Astrocyte (in vitro differentiated cells and primary cell): ENCODE measurements around the gene KRTAP4-2. TPM values are rescaled to one million over a fixed set of nuclear protein-coding genes. Genes with fewer than 3 reads are reported as not detected.

ENCODE experiments used
- DNase-seq: peaks from one replicate; pipeline ENCODE4 v3.0.0-alpha.2; 2010; ENCODE audit warnings: low read depth
- FAIRE-seq: peaks from 2 replicates; lab custom pipeline; 2011; peaks lifted over from hg19 to GRCh38; lab: Jason Lieb, UNC
- H2AFZ ChIP-seq: 2 replicates; pipeline ENCODE4 v1.6.0; 2012; ENCODE audit warnings: low read depth, low read length, inconsistent platforms
- H3K27ac ChIP-seq: 2 replicates; pipeline ENCODE4 v1.5.1; 2011; ENCODE audit warnings: low read depth, low read length, inconsistent platforms
- H3K27me3 ChIP-seq: 2 replicates; pipeline ENCODE4 v1.6.0; 2011; ENCODE audit warnings: low read length, inconsistent platforms; ENCODE audit not compliant: insufficient read depth
- H3K36me3 ChIP-seq: 2 replicates; pipeline ENCODE4 v1.5.1; 2011; ENCODE audit warnings: low read length, inconsistent platforms; ENCODE audit not compliant: insufficient read depth
- H3K4me1 ChIP-seq: 2 replicates; pipeline ENCODE4 v1.5.1; 2011; ENCODE audit warnings: low read length, inconsistent platforms; ENCODE audit not compliant: insufficient read depth
- H3K4me2 ChIP-seq: 2 replicates; pipeline ENCODE4 v1.6.0; 2012; ENCODE audit warnings: low read length, inconsistent platforms
- H3K4me3 ChIP-seq: 2 replicates; pipeline ENCODE4 v1.5.1; 2011; ENCODE audit warnings: low read depth, mild to moderate bottlenecking, low read length, inconsistent platforms; ENCODE audit not compliant: insufficient read depth
- H3K79me2 ChIP-seq: 2 replicates; pipeline ENCODE4 v1.6.0; 2012; ENCODE audit warnings: mild to moderate bottlenecking, low read length, inconsistent platforms; ENCODE audit not compliant: insufficient read depth
- H3K9ac ChIP-seq: 2 replicates; pipeline ENCODE4 v1.6.0; 2012; ENCODE audit warnings: mild to moderate bottlenecking, low read length, inconsistent platforms
- H3K9me3 ChIP-seq: 2 replicates; pipeline ENCODE4 v1.5.1; 2012; ENCODE audit warnings: low read depth, mild to moderate bottlenecking, low read length, inconsistent platforms; ENCODE audit not compliant: insufficient read depth
- H4K20me1 ChIP-seq: 2 replicates; pipeline ENCODE4 v1.6.0; 2012; ENCODE audit warnings: low read length, inconsistent platforms; ENCODE audit not compliant: insufficient read depth
- H3K27ac Mint-ChIP-seq: one replicate; pipeline ENCODE4 v1.8.0; 2021; ENCODE audit warnings: mild to moderate bottlenecking, mixed read lengths; ENCODE audit not compliant: unreplicated experiment
- H3K27me3 Mint-ChIP-seq: one replicate; pipeline ENCODE4 v1.8.0; 2021; ENCODE audit warnings: low read depth, mixed read lengths; ENCODE audit not compliant: unreplicated experiment
- H3K36me3 Mint-ChIP-seq: one replicate; pipeline ENCODE4 v1.8.0; 2021; ENCODE audit warnings: low read depth, mixed read lengths; ENCODE audit not compliant: unreplicated experiment
- H3K4me1 Mint-ChIP-seq: one replicate; pipeline ENCODE4 v1.8.0; 2021; ENCODE audit warnings: low read depth, mixed read lengths; ENCODE audit not compliant: unreplicated experiment
- H3K4me3 Mint-ChIP-seq: one replicate; pipeline ENCODE4 v1.8.0; 2021; ENCODE audit warnings: mild to moderate bottlenecking, moderate library complexity, mixed read lengths; ENCODE audit not compliant: unreplicated experiment
- H3K9me3 Mint-ChIP-seq: one replicate; pipeline ENCODE4 v1.8.0; 2021; ENCODE audit warnings: mild to moderate bottlenecking, mixed read lengths; ENCODE audit not compliant: unreplicated experiment
- CTCF ChIP-seq: IDR thresholded peaks from 2 replicates; pipeline ENCODE4 v1.5.1; 2011; ENCODE audit warnings: low read depth, mild to moderate bottlenecking, inconsistent platforms, low read length, moderate library complexity; ENCODE audit not compliant: insufficient read depth
- EZH2 ChIP-seq: IDR thresholded peaks from 2 replicates; pipeline ENCODE4 v1.6.1; 2012; ENCODE audit warnings: mild to moderate bottlenecking, low read length, inconsistent platforms; ENCODE audit not compliant: insufficient read depth
- total RNA-seq: library from RNA; stranded (reverse); gene quantifications from 2 replicates; pipeline ENCODE4 v1.2.1, GENCODE V29; 2021

The KRTAP4-2 gene
- total RNA-seq, 1 donor from 2014 or later: not detected

GRCh38 chr17:41147531-41148204, 30.4 kb downstream of the KRTAP4-2 start:
- no peak overlapping the region for H3K4me3 ChIP-seq
- no peak overlapping the region for H2AFZ ChIP-seq
- no peak for DNase-seq
- H3K4me2 ChIP-seq: no peak overlapping the region
- no peak overlapping the region for H3K9ac ChIP-seq
- Mint-ChIP-seq H3K27me3 (peaks cover 3% of the 10 kb centered on the region), H3K27ac (no peak overlapping the region), H3K9me3 (peaks cover 7% of the 10 kb centered on the region), H3K4me1 (no peaks in the 10 kb centered on the region), H3K4me3 (no peak overlapping the region), H3K36me3 (no peaks in the 10 kb centered on the region)
- no peaks in the 10 kb centered on the region for H4K20me1 ChIP-seq
- no peaks in the 10 kb centered on the region for H3K79me2 ChIP-seq
- no peaks in the 10 kb centered on the region for H3K27me3 ChIP-seq
- no peak for TF ChIP-seq CTCF
- TF ChIP-seq EZH2: no peak
- no peaks in the 10 kb centered on the region for H3K4me1 ChIP-seq
- no peak overlapping the region for H3K27ac ChIP-seq
- no peak for FAIRE-seq
- H3K36me3 ChIP-seq: no peaks in the 10 kb centered on the region
- H3K9me3 ChIP-seq: no peaks in the 10 kb centered on the region

GRCh38 chr17:41145261-41145660, 32.8 kb downstream of the KRTAP4-2 start:
- H3K27me3 Mint-ChIP-seq: peaks cover 3% of the 10 kb centered on the region
- H3K4me3 Mint-ChIP-seq: no peak overlapping the region

More at GRCh38 chr17:41145261-41145660, 32.8 kb downstream of the KRTAP4-2 start:
- Mint-ChIP-seq H3K9me3 (peaks cover 7% of the 10 kb centered on the region), H3K36me3 (no peaks in the 10 kb centered on the region), H3K4me1 (peaks cover 11% of the 10 kb centered on the region), H3K27ac (no peak overlapping the region)
- Histone ChIP-seq H3K4me3 (no peak overlapping the region), H3K9ac (no peak overlapping the region), H3K4me2 (no peak overlapping the region), H4K20me1 (no peaks in the 10 kb centered on the region), H3K4me1 (no peaks in the 10 kb centered on the region), H2AFZ (no peak overlapping the region), H3K27ac (no peak overlapping the region), H3K36me3 (no peaks in the 10 kb centered on the region), H3K9me3 (peaks cover 1% of the 10 kb centered on the region), H3K79me2 (no peaks in the 10 kb centered on the region), H3K27me3 (no peaks in the 10 kb centered on the region)
- no peak for DNase-seq
- no peak for FAIRE-seq
- TF ChIP-seq EZH2: no peak
- no peak for TF ChIP-seq CTCF
